Panc1 (cell line): ENCODE results near the gene CIITA. TPM values are rescaled to one million over a fixed set of nuclear protein-coding genes. Genes with fewer than 3 reads are reported as not detected.

ENCODE experiments used
- ATAC-seq: fragments of 200-7000 bp; cut with Tn5 transposase; 2 replicates; pipeline ENCODE4 v1.9.1; 2020; ENCODE audit warnings: mild to moderate bottlenecking, moderate library complexity
- BruUV-seq: library from RNA; stranded (reverse); fragments of 400-500 nt; replicated peaks from 2 replicates; lab custom pipeline; 2021; lab: Mats Ljungman, UMichigan
- CTCF ChIA-PET: fragments of 300-600 bp; sonication (Branson Sonifier 250); formaldehyde crosslinking; loops from one replicate; lab custom pipeline; 2022; ENCODE audit warnings: antibody characterized with exemption; lab: Charles Lee
- POLR2A ChIA-PET: fragments of 300-600 bp; sonication (Branson Sonifier 250); formaldehyde crosslinking; loops from one replicate; lab custom pipeline; 2022; ENCODE audit warnings: antibody characterized with exemption; lab: Charles Lee
- DNase-seq: peaks from one replicate; pipeline ENCODE4 v3.0.0-alpha.2; 2010; ENCODE audit warnings: low read depth, low spot score
- H3K27ac ChIP-seq: 2 replicates; pipeline ENCODE4 v1.5.1; 2011; ENCODE audit warnings: mild to moderate bottlenecking, low read length, inconsistent platforms
- H3K27me3 ChIP-seq: fragments of 200-500 bp; sonication (Bioruptor generic); 2 replicates; pipeline ENCODE4 v1.6.0; 2014; ENCODE audit warnings: low read length, inconsistent platforms; ENCODE audit not compliant: control insufficient read depth, insufficient read depth
- H3K36me3 ChIP-seq: fragments of 200-500 bp; sonication (Bioruptor generic); 2 replicates; pipeline ENCODE4 v1.5.1; 2014; ENCODE audit warnings: inconsistent platforms, mild to moderate bottlenecking, low read length, moderate library complexity; ENCODE audit not compliant: control insufficient read depth, insufficient read depth
- H3K4me1 ChIP-seq: 2 replicates; pipeline ENCODE4 v1.5.1; 2011; ENCODE audit warnings: inconsistent platforms, mild to moderate bottlenecking, low read length, moderate library complexity; ENCODE audit not compliant: control insufficient read depth, insufficient read depth
- H3K4me3 ChIP-seq, 2 experiments: 2 replicates each; pipeline ENCODE4 v1.5.1; 2011 to 2012; ENCODE audit warnings: low read depth in 2 of 2, low read length in 2 of 2, mild to moderate bottlenecking in 2 of 2, inconsistent platforms in 1 of 2, moderate library complexity in 1 of 2
- H3K9me3 ChIP-seq: fragments of 200-500 bp; sonication (Bioruptor generic); 2 replicates; pipeline ENCODE4 v1.5.1; 2014; ENCODE audit warnings: low read depth, mild to moderate bottlenecking, inconsistent platforms, low read length, moderate library complexity; ENCODE audit not compliant: control insufficient read depth, insufficient read depth
- CTCF ChIP-seq: fragments of 450-650 bp; IDR thresholded peaks from 2 replicates; pipeline ENCODE4 v1.5.1; 2017; ENCODE audit warnings: mild to moderate bottlenecking
- POLR2AphosphoS5 ChIP-seq: IDR thresholded peaks from 2 replicates; pipeline ENCODE4 v1.6.1; 2012; ENCODE audit warnings: mild to moderate bottlenecking, low read depth, low read length, moderate library complexity
- REST ChIP-seq, 2 experiments: IDR thresholded peaks; 2 replicates each; pipeline ENCODE4 v1.6.1; 2011 to 2012; ENCODE audit warnings: low read depth in 2 of 2, control low read depth in 1 of 2, low read length in 1 of 2, mild to moderate bottlenecking in 1 of 2, moderate library complexity in 1 of 2; ENCODE audit not compliant: insufficient read depth in 1 of 2
- SIN3A ChIP-seq: IDR thresholded peaks from 2 replicates; pipeline ENCODE4 v1.6.1; 2012; ENCODE audit warnings: low read depth, mild to moderate bottlenecking, low read length, moderate library complexity, borderline replicate concordance; ENCODE audit not compliant: insufficient read depth
- TCF7L2 ChIP-seq: IDR thresholded peaks from 2 replicates; pipeline ENCODE4 v1.6.1; 2011; ENCODE audit warnings: mild to moderate bottlenecking, low read depth, low read length, inconsistent platforms
- in situ Hi-C: cut with HindIII; loops from 2 replicates; pipeline ENCODE4 v1.10.0; 2016; ENCODE audit warnings: low sequenced_read_pairs, low pct_unique_long_range_greater_than_20kb
- intact Hi-C: fragments of 100-400 bp; cut with micrococcal nuclease; formaldehyde crosslinking; loops from one replicate; pipeline ENCODE4 v1.10.0; 2022; ENCODE audit not compliant: unreplicated experiment
- total RNA-seq: library from RNA; stranded (reverse); gene quantifications from one replicate; pipeline ENCODE4 v1.2.1, GENCODE V29; 2021; ENCODE audit not compliant: unreplicated experiment

CIITA gene
- total RNA-seq, 1 experiment from 2014 or later = 0.41 TPM

- peaks cover 4% of the 10 kb centered on the region; the same call in 1 of the 2 replicates for H3K4me1 ChIP-seq
- no peak for ATAC-seq
- H3K4me3 ChIP-seq = no peak overlapping the region
- TF ChIP-seq TCF7L2 = no peak
- TF ChIP-seq REST (IDR thresholded peaks at IDR 0.05; ENCODE audit: insufficient read depth in 1 of 2, low read depth in 2 of 2, low read length in 1 of 2) = no peak
- no peak for TF ChIP-seq POLR2AphosphoS5
- no peak for TF ChIP-seq SIN3A
- ChIA-PET CTCF (no interaction called here), POLR2A (no interaction called here)
- no peaks in the 10 kb centered on the region for H3K9me3 ChIP-seq
- no TSS peak for BruUV-seq
- in situ Hi-C loops (no loop called here), intact Hi-C loops (no loop called here)
- H3K27ac ChIP-seq = no peak overlapping the region
- DNase-seq = no peak
- H3K36me3 ChIP-seq = no peaks in the 10 kb centered on the region
- H3K27me3 ChIP-seq = no peaks in the 10 kb centered on the region
Observed at GRCh38 chr16:10834130-10834529, 42.9 kb upstream of the CIITA start.

GRCh38 chr16:10834766-10835165 lies 42.2 kb upstream of the CIITA start:
- CTCF ChIA-PET = no interaction called here

More at GRCh38 chr16:10834766-10835165, 42.2 kb upstream of the CIITA start:
- no peaks in the 10 kb centered on the region for H3K36me3 ChIP-seq
- H3K4me1 ChIP-seq = no peaks in the 10 kb centered on the region
- intact Hi-C loops (no loop called here), in situ Hi-C loops (no loop called here)
- POLR2A ChIA-PET = no interaction called here
- TF ChIP-seq CTCF = no peak
- no peak for TF ChIP-seq REST (IDR thresholded peaks at IDR 0.05; ENCODE audit: insufficient read depth in 1 of 2, low read depth in 2 of 2, low read length in 1 of 2)
- no peak for TF ChIP-seq POLR2AphosphoS5
- no peak for TF ChIP-seq TCF7L2
- no peak for TF ChIP-seq SIN3A
- no peaks in the 10 kb centered on the region for H3K27me3 ChIP-seq
- H3K9me3 ChIP-seq = no peaks in the 10 kb centered on the region
- ATAC-seq (no peak), DNase-seq (no peak)
- BruUV-seq = no TSS peak
- no peak overlapping the region for H3K4me3 ChIP-seq
- H3K27ac ChIP-seq = no peak overlapping the region
